ENCODE results near the gene LARP4.
"Not testable (repeated sequence)": the region's sequence is repeated elsewhere in the genome, so short reads cannot be mapped to it uniquely, and the experiment has no call there.

LARP4 gene

GRCh38 chr12:50411051-50411660 is 10.5 kb downstream of the LARP4 start:
- Histone ChIP-seq H3K9me2 (replicated peaks; ENCODE audit: control insufficient read depth, low read length) (no peaks in the 10 kb centered on the region), H3K9me3 (ENCODE audit: control insufficient read depth, insufficient read depth, low read length) (no peaks in the 10 kb centered on the region), H3K79me2 (ENCODE audit: control insufficient read depth, low read length) (peaks cover 100% of the 10 kb centered on the region), H3K4me2 (ENCODE audit: low read length) (no peak overlapping the region), H3K27me3 (ENCODE audit: control insufficient read depth, low read length) (no peaks in the 10 kb centered on the region), H3K4me3 (ENCODE audit: low read length) (no peak overlapping the region), H3K4me1 (ENCODE audit: control insufficient read depth, low read length) (no peaks in the 10 kb centered on the region), H4K20me1 (ENCODE audit: control insufficient read depth, insufficient read depth, low read depth, low read length) (peaks cover 6% of the 10 kb centered on the region; the same call in 1 of the 2 replicates), H3F3A (ENCODE audit: control insufficient read depth, insufficient read depth) (0 out of 2 replicates have a peak, but pooled peaks cover 2% of the 10 kb centered on the region), H3K36me3 (ENCODE audit: control insufficient read depth, low read length) (peaks cover 28% of the 10 kb centered on the region), H3K27ac (ENCODE audit: low read depth, low read length) (no peak overlapping the region)
- TF ChIP-seq EZH2phosphoT487 (IDR thresholded peaks at IDR 0.05; ENCODE audit: borderline replicate concordance, low read length) (no peak), CTCF (IDR thresholded peaks at IDR 0.05; ENCODE audit: low read depth, low read length, poor library complexity, severe bottlenecking) (no peak)

GRCh38 chr12:50415899-50416479 is 15.3 kb downstream of the LARP4 start:
- Histone ChIP-seq H4K20me1 (ENCODE audit: control insufficient read depth, insufficient read depth, low read depth, low read length) (no peaks in the 10 kb centered on the region), H3K27ac (ENCODE audit: low read depth, low read length) (no peak overlapping the region), H3K36me3 (ENCODE audit: control insufficient read depth, low read length) (peaks cover 46% of the 10 kb centered on the region), H3K79me2 (ENCODE audit: control insufficient read depth, low read length) (peaks cover 100% of the 10 kb centered on the region), H3K27me3 (ENCODE audit: control insufficient read depth, low read length) (no peaks in the 10 kb centered on the region), H3K9me3 (ENCODE audit: control insufficient read depth, insufficient read depth, low read length) (no peaks in the 10 kb centered on the region), H3K9me2 (replicated peaks; ENCODE audit: control insufficient read depth, low read length) (no peaks in the 10 kb centered on the region), H3K4me1 (ENCODE audit: control insufficient read depth, low read length) (0 out of 2 replicates have a peak, but pooled peaks cover 9% of the 10 kb centered on the region), H3F3A (ENCODE audit: control insufficient read depth, insufficient read depth) (no peaks in the 10 kb centered on the region), H3K4me3 (ENCODE audit: low read length) (no peak overlapping the region), H3K4me2 (ENCODE audit: low read length) (no peak overlapping the region)
- no peak for TF ChIP-seq EZH2phosphoT487 (IDR thresholded peaks at IDR 0.05; ENCODE audit: borderline replicate concordance, low read length)
- no peak for TF ChIP-seq CTCF (IDR thresholded peaks at IDR 0.05; ENCODE audit: low read depth, low read length, poor library complexity, severe bottlenecking)

GRCh38 chr12:50419112-50419909 is 18.6 kb downstream of the LARP4 start:
- Histone ChIP-seq H3K36me3 (ENCODE audit: control insufficient read depth, low read length) (peaks cover 36% of the 10 kb centered on the region), H3K9me2 (replicated peaks; ENCODE audit: control insufficient read depth, low read length) (no peaks in the 10 kb centered on the region), H3K27ac (ENCODE audit: low read depth, low read length) (no peak overlapping the region), H3K4me2 (ENCODE audit: low read length) (no peak overlapping the region), H4K20me1 (ENCODE audit: control insufficient read depth, insufficient read depth, low read depth, low read length) (no peaks in the 10 kb centered on the region; the same call in 1 of the 2 replicates), H3K4me3 (ENCODE audit: low read length) (no peak overlapping the region), H3F3A (ENCODE audit: control insufficient read depth, insufficient read depth) (no peaks in the 10 kb centered on the region), H3K79me2 (ENCODE audit: control insufficient read depth, low read length) (peaks cover 99% of the 10 kb centered on the region), H3K9me3 (ENCODE audit: control insufficient read depth, insufficient read depth, low read length) (no peaks in the 10 kb centered on the region), H3K4me1 (ENCODE audit: control insufficient read depth, low read length) (0 out of 2 replicates have a peak, but pooled peaks cover 9% of the 10 kb centered on the region), H3K27me3 (ENCODE audit: control insufficient read depth, low read length) (no peaks in the 10 kb centered on the region)
- TF ChIP-seq CTCF (IDR thresholded peaks at IDR 0.05; ENCODE audit: low read depth, low read length, poor library complexity, severe bottlenecking), result no peak
- no peak for TF ChIP-seq EZH2phosphoT487 (IDR thresholded peaks at IDR 0.05; ENCODE audit: borderline replicate concordance, low read length)

- H3K9me3 ChIP-seq (ENCODE audit: control insufficient read depth, insufficient read depth, low read length); H3F3A ChIP-seq (ENCODE audit: control insufficient read depth, insufficient read depth); H4K20me1 ChIP-seq (ENCODE audit: control insufficient read depth, insufficient read depth, low read depth, low read length); H3K27me3 ChIP-seq (ENCODE audit: control insufficient read depth, low read length); H3K4me3 ChIP-seq (ENCODE audit: low read length); H3K4me1 ChIP-seq (ENCODE audit: control insufficient read depth, low read length); H3K4me2 ChIP-seq (ENCODE audit: low read length); H3K9me2 ChIP-seq (replicated peaks; ENCODE audit: control insufficient read depth, low read length); H3K27ac ChIP-seq (ENCODE audit: low read depth, low read length): not testable (repeated sequence)
- H3K36me3 ChIP-seq (ENCODE audit: control insufficient read depth, low read length), result peaks cover 35% of the 10 kb centered on the region
- H3K79me2 ChIP-seq (ENCODE audit: control insufficient read depth, low read length), result peaks cover 98% of the 10 kb centered on the region
Measured at GRCh38 chr12:50422855-50423254, 22.2 kb downstream of the LARP4 start.

- H3K9me3 ChIP-seq (ENCODE audit: control insufficient read depth, insufficient read depth, low read length), result not testable (repeated sequence)
- H3K79me2 ChIP-seq (ENCODE audit: control insufficient read depth, low read length), result peaks cover 93% of the 10 kb centered on the region
Measured at GRCh38 chr12:50423342-50423741, 22.7 kb downstream of the LARP4 start.

More at GRCh38 chr12:50423342-50423741, 22.7 kb downstream of the LARP4 start:
- not testable (repeated sequence) for H4K20me1 ChIP-seq (ENCODE audit: control insufficient read depth, insufficient read depth, low read depth, low read length); H3F3A ChIP-seq (ENCODE audit: control insufficient read depth, insufficient read depth); H3K4me2 ChIP-seq (ENCODE audit: low read length); H3K9me2 ChIP-seq (replicated peaks; ENCODE audit: control insufficient read depth, low read length); H3K4me3 ChIP-seq (ENCODE audit: low read length); H3K27ac ChIP-seq (ENCODE audit: low read depth, low read length); H3K4me1 ChIP-seq (ENCODE audit: control insufficient read depth, low read length); H3K27me3 ChIP-seq (ENCODE audit: control insufficient read depth, low read length)
- peaks cover 37% of the 10 kb centered on the region for H3K36me3 ChIP-seq (ENCODE audit: control insufficient read depth, low read length)

All from DOHH2 (cell line).